ENCODE results near the gene GABRB2. TPM values are rescaled to one million over a fixed set of nuclear protein-coding genes. Genes with fewer than 3 reads are reported as not detected.
"Not testable (repeated sequence)": the region's sequence is repeated elsewhere in the genome, so short reads cannot be mapped to it uniquely, and the experiment has no call there.

Gene GABRB2
- total RNA-seq, 4 donors from 2014 or later = 3.1 to 3.2 (median 3.2) TPM; not detected in 1

GRCh38 chr5:161301586-161301985, 244.9 kb downstream of the GABRB2 start:
- Histone ChIP-seq H3K27ac (no peak overlapping the region), H3K36me3 (no peaks in the 10 kb centered on the region), H3K9me3 (no peaks in the 10 kb centered on the region), H3K4me3 (no peak overlapping the region), H3K4me1 (no peaks in the 10 kb centered on the region), H3K27me3 (no peaks in the 10 kb centered on the region)
- no peak for TF ChIP-seq POLR2A (IDR thresholded peaks at IDR 0.05)
- no peak for TF ChIP-seq CTCF (IDR thresholded peaks at IDR 0.05)
- no peak for DNase-seq

GRCh38 chr5:161299053-161299452, 247.5 kb downstream of the GABRB2 start:
- H3K36me3 ChIP-seq = no peaks in the 10 kb centered on the region
- TF ChIP-seq POLR2A (IDR thresholded peaks at IDR 0.05) (no peak), CTCF (IDR thresholded peaks at IDR 0.05) (no peak)
- H3K9me3 ChIP-seq = no peaks in the 10 kb centered on the region
- no peak overlapping the region for H3K27ac ChIP-seq
- no peaks in the 10 kb centered on the region for H3K4me1 ChIP-seq
- no peak for DNase-seq
- no peaks in the 10 kb centered on the region for H3K27me3 ChIP-seq
- no peak overlapping the region for H3K4me3 ChIP-seq

- not testable (repeated sequence) for H3K27me3 ChIP-seq, H3K4me1 ChIP-seq, DNase-seq, H3K4me3 ChIP-seq, H3K9me3 ChIP-seq, H3K27ac ChIP-seq, H3K36me3 ChIP-seq
Observed at GRCh38 chr5:161297388-161297787, 249.1 kb downstream of the GABRB2 start.

GRCh38 chr5:161295721-161296250, 250.7 kb downstream of the GABRB2 start:
- Histone ChIP-seq H3K4me1 (no peaks in the 10 kb centered on the region), H3K27me3 (no peaks in the 10 kb centered on the region), H3K27ac (no peak overlapping the region), H3K36me3 (no peaks in the 10 kb centered on the region), H3K4me3 (no peak overlapping the region), H3K9me3 (no peaks in the 10 kb centered on the region)
- DNase-seq = no peak
- no peak for TF ChIP-seq CTCF (IDR thresholded peaks at IDR 0.05)
- TF ChIP-seq POLR2A (IDR thresholded peaks at IDR 0.05) = no peak

GRCh38 chr5:161288071-161288470, 258.5 kb downstream of the GABRB2 start:
- H3K4me1 ChIP-seq = no peaks in the 10 kb centered on the region
- TF ChIP-seq POLR2A (IDR thresholded peaks at IDR 0.05) (no peak), CTCF (IDR thresholded peaks at IDR 0.05) (no peak)
- no peak overlapping the region for H3K4me3 ChIP-seq

GRCh38 chr5:161287436-161287835, 259.1 kb downstream of the GABRB2 start:
- no peak for TF ChIP-seq POLR2A (IDR thresholded peaks at IDR 0.05)
- no peak for TF ChIP-seq CTCF (IDR thresholded peaks at IDR 0.05)
- no peak for DNase-seq
- H3K27me3 ChIP-seq = no peaks in the 10 kb centered on the region
- no peak overlapping the region for H3K27ac ChIP-seq
- no peaks in the 10 kb centered on the region for H3K9me3 ChIP-seq
- H3K36me3 ChIP-seq = no peaks in the 10 kb centered on the region
- H3K4me3 ChIP-seq = no peak overlapping the region
- H3K4me1 ChIP-seq = no peaks in the 10 kb centered on the region

More at GRCh38 chr5:161288071-161288470, 258.5 kb downstream of the GABRB2 start:
- no peaks in the 10 kb centered on the region for H3K27me3 ChIP-seq
- no peaks in the 10 kb centered on the region for H3K36me3 ChIP-seq
- no peak for DNase-seq
- H3K27ac ChIP-seq = no peak overlapping the region
- H3K9me3 ChIP-seq = no peaks in the 10 kb centered on the region

Measured in Peyer's patch (tissue), 4 donors.